Astrocyte (in vitro differentiated cells and primary cell): ENCODE results near the gene NFIL3. TPM values are rescaled to one million over a fixed set of nuclear protein-coding genes. Genes with fewer than 3 reads are reported as not detected.

Experiments
- DNase-seq: peaks from one replicate; pipeline ENCODE4 v3.0.0-alpha.2; 2010; ENCODE audit warnings: low read depth
- FAIRE-seq: peaks from 2 replicates; lab custom pipeline; 2011; peaks lifted over from hg19 to GRCh38; lab: Jason Lieb, UNC
- H2AFZ ChIP-seq: 2 replicates; pipeline ENCODE4 v1.6.0; 2012; ENCODE audit warnings: low read depth, low read length, inconsistent platforms
- H3K27ac ChIP-seq: 2 replicates; pipeline ENCODE4 v1.5.1; 2011; ENCODE audit warnings: low read depth, low read length, inconsistent platforms
- H3K27me3 ChIP-seq: 2 replicates; pipeline ENCODE4 v1.6.0; 2011; ENCODE audit warnings: low read length, inconsistent platforms; ENCODE audit not compliant: insufficient read depth
- H3K36me3 ChIP-seq: 2 replicates; pipeline ENCODE4 v1.5.1; 2011; ENCODE audit warnings: low read length, inconsistent platforms; ENCODE audit not compliant: insufficient read depth
- H3K4me1 ChIP-seq: 2 replicates; pipeline ENCODE4 v1.5.1; 2011; ENCODE audit warnings: low read length, inconsistent platforms; ENCODE audit not compliant: insufficient read depth
- H3K4me2 ChIP-seq: 2 replicates; pipeline ENCODE4 v1.6.0; 2012; ENCODE audit warnings: low read length, inconsistent platforms
- H3K4me3 ChIP-seq: 2 replicates; pipeline ENCODE4 v1.5.1; 2011; ENCODE audit warnings: low read depth, mild to moderate bottlenecking, low read length, inconsistent platforms; ENCODE audit not compliant: insufficient read depth
- H3K79me2 ChIP-seq: 2 replicates; pipeline ENCODE4 v1.6.0; 2012; ENCODE audit warnings: mild to moderate bottlenecking, low read length, inconsistent platforms; ENCODE audit not compliant: insufficient read depth
- H3K9ac ChIP-seq: 2 replicates; pipeline ENCODE4 v1.6.0; 2012; ENCODE audit warnings: mild to moderate bottlenecking, low read length, inconsistent platforms
- H3K9me3 ChIP-seq: 2 replicates; pipeline ENCODE4 v1.5.1; 2012; ENCODE audit warnings: low read depth, mild to moderate bottlenecking, low read length, inconsistent platforms; ENCODE audit not compliant: insufficient read depth
- H4K20me1 ChIP-seq: 2 replicates; pipeline ENCODE4 v1.6.0; 2012; ENCODE audit warnings: low read length, inconsistent platforms; ENCODE audit not compliant: insufficient read depth
- H3K27ac Mint-ChIP-seq: one replicate; pipeline ENCODE4 v1.8.0; 2021; ENCODE audit warnings: mild to moderate bottlenecking, mixed read lengths; ENCODE audit not compliant: unreplicated experiment
- H3K27me3 Mint-ChIP-seq: one replicate; pipeline ENCODE4 v1.8.0; 2021; ENCODE audit warnings: low read depth, mixed read lengths; ENCODE audit not compliant: unreplicated experiment
- H3K36me3 Mint-ChIP-seq: one replicate; pipeline ENCODE4 v1.8.0; 2021; ENCODE audit warnings: low read depth, mixed read lengths; ENCODE audit not compliant: unreplicated experiment
- H3K4me1 Mint-ChIP-seq: one replicate; pipeline ENCODE4 v1.8.0; 2021; ENCODE audit warnings: low read depth, mixed read lengths; ENCODE audit not compliant: unreplicated experiment
- H3K4me3 Mint-ChIP-seq: one replicate; pipeline ENCODE4 v1.8.0; 2021; ENCODE audit warnings: mild to moderate bottlenecking, moderate library complexity, mixed read lengths; ENCODE audit not compliant: unreplicated experiment
- H3K9me3 Mint-ChIP-seq: one replicate; pipeline ENCODE4 v1.8.0; 2021; ENCODE audit warnings: mild to moderate bottlenecking, mixed read lengths; ENCODE audit not compliant: unreplicated experiment
- EZH2 ChIP-seq: IDR thresholded peaks from 2 replicates; pipeline ENCODE4 v1.6.1; 2012; ENCODE audit warnings: mild to moderate bottlenecking, low read length, inconsistent platforms; ENCODE audit not compliant: insufficient read depth
- total RNA-seq: library from RNA; stranded (reverse); gene quantifications from 2 replicates; pipeline ENCODE4 v1.2.1, GENCODE V29; 2021
- TF ChIP-seq, protein P1 (sequence below): IDR thresholded peaks from 2 replicates; pipeline ENCODE4 v1.5.1; 2011; ENCODE audit warnings: low read depth, mild to moderate bottlenecking, inconsistent platforms, low read length, moderate library complexity; ENCODE audit not compliant: insufficient read depth

Gene NFIL3
- total RNA-seq, 1 donor from 2014 or later = 32.4 TPM

DNA sequence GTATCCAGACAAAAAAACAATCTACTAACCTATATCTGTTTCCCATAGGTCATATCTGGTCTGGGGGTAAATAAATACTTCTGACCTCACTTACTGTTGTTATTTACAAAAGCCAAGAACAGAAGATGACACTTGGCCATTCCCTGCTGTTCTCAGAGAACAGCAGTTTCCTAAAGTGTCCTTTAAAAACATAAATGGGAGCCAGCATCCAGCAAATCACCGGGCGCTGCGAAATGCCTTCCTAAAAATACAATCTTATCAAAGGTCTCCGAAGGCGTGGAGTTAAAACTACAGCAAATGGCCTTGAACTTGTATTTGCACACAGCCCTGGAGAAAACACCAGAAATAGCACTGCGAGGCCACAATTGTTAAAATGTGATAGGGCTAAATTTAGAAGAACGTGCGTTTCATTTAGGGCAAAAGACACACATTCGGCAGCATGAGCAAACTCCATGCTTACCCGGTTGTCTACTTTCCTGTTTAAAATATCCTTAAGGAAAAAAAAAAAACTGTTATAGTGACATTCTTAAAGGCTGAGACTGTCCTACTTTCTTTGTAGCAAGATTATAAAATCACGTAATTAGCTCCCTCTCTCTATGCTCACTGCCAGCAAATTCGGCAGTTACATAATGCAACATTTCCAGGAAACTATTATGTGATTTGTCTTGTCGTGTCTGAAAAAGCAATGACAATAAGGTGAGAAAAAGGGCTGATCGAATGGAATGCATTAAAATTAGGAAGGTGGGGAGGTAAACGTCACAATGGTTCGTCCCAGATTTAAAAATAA is 1.5 kb downstream of the NFIL3 start:
- peak overlapping the region; percentile 97 for H3K9ac ChIP-seq
- H3K4me1 ChIP-seq = peaks cover 31% of the 10 kb centered on the region
- Mint-ChIP-seq H3K9me3 (no peaks in the 10 kb centered on the region), H3K4me1 (peaks cover 34% of the 10 kb centered on the region), H3K36me3 (no peaks in the 10 kb centered on the region), H3K27ac (peak overlapping the region; percentile 99), H3K4me3 (peak overlapping the region; percentile 99), H3K27me3 (no peaks in the 10 kb centered on the region)
- peak overlapping the region; percentile 81 for H3K4me3 ChIP-seq
- peak; percentile 69 for DNase-seq
- TF ChIP-seq EZH2 = no peak
- TF ChIP-seq, protein P1, sequence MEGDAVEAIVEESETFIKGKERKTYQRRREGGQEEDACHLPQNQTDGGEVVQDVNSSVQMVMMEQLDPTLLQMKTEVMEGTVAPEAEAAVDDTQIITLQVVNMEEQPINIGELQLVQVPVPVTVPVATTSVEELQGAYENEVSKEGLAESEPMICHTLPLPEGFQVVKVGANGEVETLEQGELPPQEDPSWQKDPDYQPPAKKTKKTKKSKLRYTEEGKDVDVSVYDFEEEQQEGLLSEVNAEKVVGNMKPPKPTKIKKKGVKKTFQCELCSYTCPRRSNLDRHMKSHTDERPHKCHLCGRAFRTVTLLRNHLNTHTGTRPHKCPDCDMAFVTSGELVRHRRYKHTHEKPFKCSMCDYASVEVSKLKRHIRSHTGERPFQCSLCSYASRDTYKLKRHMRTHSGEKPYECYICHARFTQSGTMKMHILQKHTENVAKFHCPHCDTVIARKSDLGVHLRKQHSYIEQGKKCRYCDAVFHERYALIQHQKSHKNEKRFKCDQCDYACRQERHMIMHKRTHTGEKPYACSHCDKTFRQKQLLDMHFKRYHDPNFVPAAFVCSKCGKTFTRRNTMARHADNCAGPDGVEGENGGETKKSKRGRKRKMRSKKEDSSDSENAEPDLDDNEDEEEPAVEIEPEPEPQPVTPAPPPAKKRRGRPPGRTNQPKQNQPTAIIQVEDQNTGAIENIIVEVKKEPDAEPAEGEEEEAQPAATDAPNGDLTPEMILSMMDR = no peak
- no peaks in the 10 kb centered on the region for H3K9me3 ChIP-seq
- peaks cover 61% of the 10 kb centered on the region for H3K79me2 ChIP-seq
- H3K27ac ChIP-seq = peak overlapping the region; percentile 92
- peak overlapping the region; percentile 87 for H3K4me2 ChIP-seq
- peaks cover 22% of the 10 kb centered on the region for H4K20me1 ChIP-seq
- FAIRE-seq = no peak
- no peaks in the 10 kb centered on the region for H3K36me3 ChIP-seq
- no peaks in the 10 kb centered on the region for H3K27me3 ChIP-seq
- H2AFZ ChIP-seq = no peak overlapping the region

GRCh38 chr9:91421128-91421765 is 2.4 kb downstream of the NFIL3 start:
- Mint-ChIP-seq H3K27ac (peak overlapping the region; percentile 99), H3K36me3 (no peaks in the 10 kb centered on the region), H3K4me1 (peaks cover 42% of the 10 kb centered on the region), H3K4me3 (peak overlapping the region; percentile 99), H3K9me3 (no peaks in the 10 kb centered on the region), H3K27me3 (no peaks in the 10 kb centered on the region)
- peak overlapping the region; percentile 92 for H3K27ac ChIP-seq
- peaks cover 71% of the 10 kb centered on the region for H3K79me2 ChIP-seq
- no peaks in the 10 kb centered on the region for H3K27me3 ChIP-seq
- FAIRE-seq = no peak
- DNase-seq = no peak
- H3K4me2 ChIP-seq = peak overlapping the region; percentile 87
- no peak for TF ChIP-seq EZH2
- TF ChIP-seq, protein P1 = peak; percentile 20
- H2AFZ ChIP-seq = no peak overlapping the region
- H3K4me3 ChIP-seq = peak overlapping the region; percentile 81
- peaks cover 37% of the 10 kb centered on the region for H3K4me1 ChIP-seq
- no peaks in the 10 kb centered on the region for H3K9me3 ChIP-seq
- H3K36me3 ChIP-seq = no peaks in the 10 kb centered on the region
- H3K9ac ChIP-seq = peak overlapping the region; percentile 97
- H4K20me1 ChIP-seq = peaks cover 22% of the 10 kb centered on the region
